Endothelial cell of umbilical vein (primary cell): ENCODE data around the gene DUSP19. TPM values are rescaled to one million over a fixed set of nuclear protein-coding genes. Genes with fewer than 3 reads are reported as not detected.

Source experiments
- BruUV-seq: library from RNA; stranded (reverse); fragments of 400-500 nt; replicated peaks from 2 replicates; lab custom pipeline; 2021; lab: Mats Ljungman, UMichigan
- CTCF ChIA-PET: fragments of 300-600, 350-600 bp; sonication (Branson Sonifier 250); formaldehyde crosslinking; loops from one replicate; lab custom pipeline; 2021; ENCODE audit warnings: antibody characterized with exemption, inconsistent platforms; lab: Charles Lee
- POLR2A ChIA-PET: fragments of 300-600, 350-600 bp; sonication (Branson Sonifier 250); formaldehyde crosslinking; loops from one replicate; lab custom pipeline; 2021; ENCODE audit warnings: antibody characterized with exemption, inconsistent platforms; lab: Charles Lee
- DNase-seq: peaks from one replicate; pipeline ENCODE4 v3.0.0-alpha.2; 2011; ENCODE audit warnings: low read depth, low spot score
- FAIRE-seq: peaks from 2 replicates; lab custom pipeline; 2011; peaks lifted over from hg19 to GRCh38; lab: Jason Lieb, UNC
- H2AFZ ChIP-seq: 2 replicates; pipeline ENCODE4 v1.6.0; 2012; ENCODE audit warnings: low read depth, low read length, control low read depth, inconsistent platforms
- H3K27ac ChIP-seq: 2 replicates; pipeline ENCODE4 v1.5.1; 2011; ENCODE audit warnings: low read depth, mild to moderate bottlenecking, control low read depth, low read length, moderate library complexity; ENCODE audit not compliant: insufficient read depth
- H3K27me3 ChIP-seq, 2 experiments: 2 replicates each; pipeline versions ENCODE4 v1.6.0 to v1.6.1; 2011; ENCODE audit warnings: low read length in 2 of 2, mixed read lengths in 1 of 2; ENCODE audit not compliant: control insufficient read depth in 2 of 2, insufficient read depth in 2 of 2
- H3K36me3 ChIP-seq, 2 experiments: 2 replicates in 1 of 2; 3 replicates in 1 of 2; pipeline ENCODE4 v1.5.1; 2011; ENCODE audit warnings: low read length in 2 of 2, mild to moderate bottlenecking in 1 of 2, moderate library complexity in 1 of 2; ENCODE audit not compliant: control insufficient read depth in 2 of 2, insufficient read depth in 2 of 2; ENCODE audit errors: extremely low read depth in 1 of 2
- H3K4me1 ChIP-seq: 3 replicates; pipeline ENCODE4 v1.5.1; 2011; ENCODE audit warnings: mild to moderate bottlenecking, low read length; ENCODE audit not compliant: control insufficient read depth, insufficient read depth; ENCODE audit errors: extremely low read depth
- H3K4me2 ChIP-seq: 2 replicates; pipeline ENCODE4 v1.6.1; 2011; ENCODE audit warnings: low read length, control low read depth, mixed read lengths; ENCODE audit not compliant: insufficient read depth
- H3K4me3 ChIP-seq, 3 experiments: fragments of 200-600 bp in 1 of 3; sonication (generic), shearing (Covaris generic) in 1 of 3; replicated peaks in 1 of 3; 2 replicates each; pipeline ENCODE4 v1.5.1; 2011 to 2016; ENCODE audit warnings: control low read depth in 3 of 3, low read length in 3 of 3, mild to moderate bottlenecking in 2 of 3, inconsistent platforms in 1 of 3, low read depth in 1 of 3, moderate library complexity in 1 of 3; ENCODE audit not compliant: insufficient read depth in 1 of 3
- H3K79me2 ChIP-seq: 2 replicates; pipeline ENCODE4 v1.6.0; 2012; ENCODE audit warnings: low read length, inconsistent platforms; ENCODE audit not compliant: control insufficient read depth, insufficient read depth
- H3K9ac ChIP-seq: replicated peaks from 2 replicates; pipeline ENCODE3; 2011; ENCODE audit warnings: low read length, control low read depth; ENCODE audit not compliant: insufficient read depth; ENCODE audit errors: extremely low read depth
- H3K9me1 ChIP-seq: replicated peaks from 3 replicates; pipeline ENCODE4 v1.6.0; 2011; ENCODE audit warnings: mild to moderate bottlenecking, low read length; ENCODE audit not compliant: control insufficient read depth, insufficient read depth; ENCODE audit errors: extremely low read depth
- H3K9me3 ChIP-seq: replicated peaks from 2 replicates; pipeline ENCODE4 v1.5.1; 2012; ENCODE audit warnings: low read length, inconsistent platforms; ENCODE audit not compliant: control insufficient read depth, insufficient read depth
- H4K20me1 ChIP-seq: replicated peaks from 2 replicates; pipeline ENCODE3; 2011; ENCODE audit warnings: mild to moderate bottlenecking, low read length; ENCODE audit not compliant: control insufficient read depth, insufficient read depth; ENCODE audit errors: extremely low read depth
- GATA2 ChIP-seq: IDR thresholded peaks from 2 replicates; pipeline ENCODE4 v1.7.0; 2011; ENCODE audit warnings: low read depth, mild to moderate bottlenecking, moderate library complexity, mixed read lengths, low read length; ENCODE audit not compliant: insufficient read length, insufficient read depth
- JUN ChIP-seq: IDR thresholded peaks from 2 replicates; pipeline ENCODE4 v1.6.1; 2011; ENCODE audit warnings: borderline replicate concordance, low read depth; ENCODE audit not compliant: insufficient read length, insufficient read depth
- MYC ChIP-seq: IDR thresholded peaks from one replicate; pipeline ENCODE4 v1.6.1; 2011; ENCODE audit warnings: mild to moderate bottlenecking, low read depth, low read length
- POLR2AphosphoS5 ChIP-seq: IDR thresholded peaks from 2 replicates; pipeline ENCODE4 v1.6.1; 2012; ENCODE audit warnings: low read depth, mild to moderate bottlenecking, control low read depth, low read length, moderate library complexity; ENCODE audit not compliant: insufficient read depth
- dilution Hi-C: fragments of 300-500 bp; cut with MboI; formaldehyde crosslinking; loops from one replicate; pipeline ENCODE4 v1.15.0; 2019; ENCODE audit warnings: low sequenced_read_pairs; ENCODE audit not compliant: extremely low pct_ligation_motif_present
- intact Hi-C: fragments of 100-400 bp; cut with micrococcal nuclease; formaldehyde crosslinking; loops from one replicate; pipeline ENCODE4 v1.10.0; 2022
- polyA plus RNA-seq, 4 experiments: library from polyadenylated mRNA; depleted of rRNA in 3 of 4; stranded (reverse) in 3 of 4; unstranded in 1 of 4; fragments of >200 nt; gene quantifications; 2 replicates each; pipeline versions ENCODE4 v1.2.1 to v1.2.3, GENCODE V29; 2011 to 2012; ENCODE audit warnings: missing spikeins in 1 of 4
- total RNA-seq: library from RNA; stranded (reverse); gene quantifications from 2 replicates; pipeline ENCODE4 v1.2.3, GENCODE V29; 2021
- TF ChIP-seq, protein P1 (sequence below), 2 donors: IDR thresholded peaks; 1 replicate in 1 of 2; 2 replicates in 1 of 2; pipeline ENCODE4 v1.5.1; 2011; ENCODE audit warnings: low read length in 2 of 2, mild to moderate bottlenecking in 2 of 2, moderate library complexity in 2 of 2, control low read depth in 1 of 2, inconsistent platforms in 1 of 2, low read depth in 1 of 2; ENCODE audit not compliant: insufficient read depth in 1 of 2; ENCODE audit errors: extremely low read depth in 1 of 2
- TF ChIP-seq, protein P2 (sequence below): IDR thresholded peaks from 2 replicates; pipeline ENCODE4 v1.6.1; 2011; ENCODE audit not compliant: insufficient read depth, insufficient read length

Gene DUSP19
- total and polyA plus RNA-seq, 2 donors (not counting 3 experiments of a cell fraction or from before 2014, with no cell fraction given) = 0.69 to 1.9 TPM

DNA sequence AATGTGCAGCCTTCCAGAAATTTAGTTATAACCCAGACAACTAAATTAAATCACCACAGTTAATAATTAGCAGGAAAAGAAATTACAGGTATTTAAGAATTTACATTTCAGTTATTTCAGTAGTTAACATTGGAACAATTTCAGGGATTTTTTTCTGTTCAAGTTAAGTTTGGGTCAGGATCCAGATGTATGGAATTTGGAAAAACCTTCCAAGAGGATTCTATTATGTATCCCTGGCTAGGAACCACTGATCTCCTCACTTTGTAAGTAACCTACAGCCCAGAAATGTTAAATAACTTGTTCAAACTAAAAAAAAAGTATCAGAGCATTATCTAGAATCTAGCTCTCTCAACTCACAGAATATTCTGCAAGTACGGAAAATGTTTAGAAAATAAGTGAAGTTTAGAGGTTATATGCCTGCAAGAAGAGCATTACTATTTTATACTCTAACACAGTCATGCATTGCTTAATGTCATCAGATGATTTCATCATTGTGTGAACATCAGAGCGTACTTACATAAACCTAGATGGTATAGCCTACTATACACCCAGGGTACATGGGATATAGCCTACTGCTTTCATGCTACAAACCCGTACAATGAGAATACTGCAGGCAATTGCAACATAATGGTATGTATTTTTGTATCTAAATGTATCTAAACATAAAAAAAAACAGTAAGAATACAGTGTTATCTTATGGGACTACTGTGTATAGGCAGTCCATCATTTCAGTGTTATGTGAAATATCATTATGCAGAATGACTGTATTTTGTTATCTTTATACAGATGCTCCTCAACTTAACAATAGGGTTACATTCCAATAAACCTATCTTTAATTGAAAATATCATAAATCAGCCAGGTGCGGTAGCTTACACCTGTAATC is 46.4 kb upstream of the DUSP19 start:
- BruUV-seq = no TSS peak
- intact Hi-C loops (no loop called here), dilution Hi-C loops (no loop called here)
- CTCF ChIA-PET = no interaction called here
- Histone ChIP-seq H3K4me2 (no peak overlapping the region), H3K9me1 (peaks cover 4% of the 10 kb centered on the region), H3K9ac (no peak overlapping the region), H3K9me3 (no peaks in the 10 kb centered on the region), H2AFZ (no peak overlapping the region), H3K4me3 (no peak overlapping the region), H4K20me1 (peaks cover 56% of the 10 kb centered on the region), H3K4me1 (peaks cover 35% of the 10 kb centered on the region), H3K27me3 (no peaks in the 10 kb centered on the region), H3K79me2 (peaks cover 100% of the 10 kb centered on the region), H3K36me3 (no peaks in the 10 kb centered on the region), H3K27ac (no peak overlapping the region)
- no peak for DNase-seq
- TF ChIP-seq, protein P1, sequence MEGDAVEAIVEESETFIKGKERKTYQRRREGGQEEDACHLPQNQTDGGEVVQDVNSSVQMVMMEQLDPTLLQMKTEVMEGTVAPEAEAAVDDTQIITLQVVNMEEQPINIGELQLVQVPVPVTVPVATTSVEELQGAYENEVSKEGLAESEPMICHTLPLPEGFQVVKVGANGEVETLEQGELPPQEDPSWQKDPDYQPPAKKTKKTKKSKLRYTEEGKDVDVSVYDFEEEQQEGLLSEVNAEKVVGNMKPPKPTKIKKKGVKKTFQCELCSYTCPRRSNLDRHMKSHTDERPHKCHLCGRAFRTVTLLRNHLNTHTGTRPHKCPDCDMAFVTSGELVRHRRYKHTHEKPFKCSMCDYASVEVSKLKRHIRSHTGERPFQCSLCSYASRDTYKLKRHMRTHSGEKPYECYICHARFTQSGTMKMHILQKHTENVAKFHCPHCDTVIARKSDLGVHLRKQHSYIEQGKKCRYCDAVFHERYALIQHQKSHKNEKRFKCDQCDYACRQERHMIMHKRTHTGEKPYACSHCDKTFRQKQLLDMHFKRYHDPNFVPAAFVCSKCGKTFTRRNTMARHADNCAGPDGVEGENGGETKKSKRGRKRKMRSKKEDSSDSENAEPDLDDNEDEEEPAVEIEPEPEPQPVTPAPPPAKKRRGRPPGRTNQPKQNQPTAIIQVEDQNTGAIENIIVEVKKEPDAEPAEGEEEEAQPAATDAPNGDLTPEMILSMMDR (IDR thresholded peaks at IDR 0.05; ENCODE audit: extremely low read depth in 1 of 2, insufficient read depth in 1 of 2, low read depth in 1 of 2, low read length in 2 of 2) = no peak
- no peak for TF ChIP-seq JUN
- TF ChIP-seq GATA2 = no peak
- no peak for TF ChIP-seq POLR2AphosphoS5
- TF ChIP-seq, protein P2, sequence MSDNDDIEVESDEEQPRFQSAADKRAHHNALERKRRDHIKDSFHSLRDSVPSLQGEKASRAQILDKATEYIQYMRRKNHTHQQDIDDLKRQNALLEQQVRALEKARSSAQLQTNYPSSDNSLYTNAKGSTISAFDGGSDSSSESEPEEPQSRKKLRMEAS = no peak
- TF ChIP-seq MYC = no peak
- POLR2A ChIA-PET = no interaction called here
- FAIRE-seq = no peak
